ENCODE results near the gene ARL15.

GRCh38 chr5:54001976-54002775 is 308.2 kb downstream of the ARL15 start:
- TF ChIP-seq POLR2A (IDR thresholded peaks at IDR 0.05; ENCODE audit: low read depth, low read length), result no peak
- no peak for TF ChIP-seq CTCF (IDR thresholded peaks at IDR 0.05; ENCODE audit: extremely low read depth in 1 of 2, insufficient read depth in 1 of 2, low read depth in 1 of 2, low read length in 2 of 2)
- no peak for TF ChIP-seq MAX (IDR thresholded peaks at IDR 0.05; ENCODE audit: insufficient read depth, insufficient read length)
- TF ChIP-seq EZH2 (IDR thresholded peaks at IDR 0.05; ENCODE audit: borderline replicate concordance, low read depth, low read length, severe bottlenecking), result no peak
- TF ChIP-seq POLR2AphosphoS5 (IDR thresholded peaks at IDR 0.05; ENCODE audit: insufficient read depth, low read depth, low read length), result no peak

All from endothelial cell of umbilical vein (primary cell).